H1 (cell line): ENCODE results near the gene ZMYND12. TPM values are rescaled to one million over a fixed set of nuclear protein-coding genes. Genes with fewer than 3 reads are reported as not detected.

Experiments used
- MAFK ChIP-seq: IDR thresholded peaks from 2 replicates; pipeline ENCODE4 v1.6.1; 2012; ENCODE audit warnings: low read depth, mild to moderate bottlenecking, improper control_type of control experiment, low read length
- RXRA ChIP-seq: IDR thresholded peaks from 2 replicates; pipeline ENCODE4 v1.6.1; 2011; ENCODE audit warnings: low read depth, mild to moderate bottlenecking, low read length, moderate library complexity; ENCODE audit not compliant: insufficient read depth
- USF2 ChIP-seq: IDR thresholded peaks from 2 replicates; pipeline ENCODE4 v1.6.1; 2011; ENCODE audit warnings: low read length, improper control_type of control experiment
- polyA plus RNA-seq, 7 experiments: library from polyadenylated mRNA; depleted of rRNA in 3 of 7; stranded (reverse) in 5 of 7; unstranded in 2 of 7; fragments of >200 nt in 5 of 7; fragments of 200-250 nt in 2 of 7; gene quantifications; 1 replicate in 5 of 7; 2 replicates in 1 of 7; 4 replicates in 1 of 7; pipeline versions ENCODE4 v1.2.1 to v1.2.3, GENCODE V29; 2011 to 2013; ENCODE audit warnings: missing spikeins in 2 of 7, mixed read lengths in 2 of 7
- total RNA-seq: library from RNA; stranded (reverse); fragmentation: NEBNext Ultra II Directional; extraction: Animal tissue kit (Norgen Biotek cat#: 25700); gene quantifications from 2 replicates; pipeline ENCODE4 v1.2.1, GENCODE V29; 2021

Gene ZMYND12
- total and polyA plus RNA-seq, 2 of the 8 experiments (the other 6 are each of a cell fraction or from before 2014, with no cell fraction given): 0.62 TPM; not detected in 1

GRCh38 chr1:42414551-42415496 is 41.0 kb downstream of the ZMYND12 start (continued):
- TF ChIP-seq USF2 (no peak), MAFK (no peak), RXRA (no peak)
